Fibroblast of skin of left biceps (primary cell): Measurements from ENCODE around the gene LNPK.
"Not testable (repeated sequence)": the region's sequence is repeated elsewhere in the genome, so short reads cannot be mapped to it uniquely, and the experiment has no call there.

Experiments used
- DNase-seq, 2 experiments: peaks; one replicate each; pipeline ENCODE4 v3.0.0-alpha.2; 2013; ENCODE audit warnings: low read depth in 2 of 2

Gene LNPK

DNA sequence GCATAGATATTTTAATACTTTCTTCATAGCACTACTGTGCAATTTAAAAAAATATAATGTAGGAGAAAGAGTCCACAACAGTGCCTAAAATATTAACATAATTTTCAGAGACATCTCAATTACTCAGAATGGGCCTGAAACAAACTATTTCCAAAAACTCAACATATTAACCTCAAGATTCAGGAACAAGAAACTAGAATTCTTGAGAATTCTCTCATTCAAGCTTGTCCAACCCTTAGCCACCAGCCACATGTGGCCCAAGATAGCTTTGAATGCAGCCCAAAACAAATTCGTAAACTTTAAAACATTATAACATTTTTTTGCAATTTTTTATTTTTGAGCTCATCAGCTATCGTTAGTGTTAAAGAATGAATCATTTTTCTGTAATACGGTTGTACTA lies 35.2 kb downstream of the LNPK start:
- no peak for DNase-seq

DNA sequence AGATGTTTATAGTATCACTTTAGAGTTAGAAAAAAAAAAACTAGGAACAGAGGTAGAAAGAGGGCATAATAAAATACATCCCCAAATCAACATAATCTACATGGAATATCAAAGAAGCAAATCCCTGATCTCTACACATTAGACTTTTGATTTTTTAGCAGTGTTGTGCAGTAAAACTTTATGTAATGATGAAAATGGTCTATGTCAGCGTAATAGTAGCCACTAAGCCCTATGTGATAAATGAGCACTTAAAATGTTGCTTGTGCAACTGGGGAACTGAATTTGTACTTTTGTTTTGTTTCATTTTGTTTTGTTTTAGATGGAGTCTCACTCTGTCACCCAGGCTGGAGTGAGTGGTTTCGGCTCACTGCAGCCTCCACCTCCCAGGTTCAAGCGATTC lies 36.3 kb downstream of the LNPK start:
- no peak for DNase-seq

DNA sequence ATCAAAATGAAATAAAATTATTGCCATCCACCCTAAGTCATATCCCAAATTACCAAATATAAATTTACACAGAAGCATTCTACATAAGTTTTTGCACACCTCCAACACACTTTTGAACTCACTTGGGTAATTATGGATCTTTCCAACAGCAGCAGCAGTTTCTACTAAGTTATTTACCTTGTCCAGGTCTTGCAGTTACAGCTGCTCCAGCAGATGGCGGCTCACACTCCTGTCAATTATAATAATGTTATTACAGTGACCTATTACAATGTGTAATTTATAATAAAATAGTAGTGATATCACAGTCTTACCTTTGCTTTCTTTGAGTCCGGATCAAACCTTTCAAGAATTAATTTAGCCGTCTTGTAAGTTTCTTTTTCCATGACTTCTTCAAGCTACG lies 37.9 kb downstream of the LNPK start:
- no peak for DNase-seq

DNA sequence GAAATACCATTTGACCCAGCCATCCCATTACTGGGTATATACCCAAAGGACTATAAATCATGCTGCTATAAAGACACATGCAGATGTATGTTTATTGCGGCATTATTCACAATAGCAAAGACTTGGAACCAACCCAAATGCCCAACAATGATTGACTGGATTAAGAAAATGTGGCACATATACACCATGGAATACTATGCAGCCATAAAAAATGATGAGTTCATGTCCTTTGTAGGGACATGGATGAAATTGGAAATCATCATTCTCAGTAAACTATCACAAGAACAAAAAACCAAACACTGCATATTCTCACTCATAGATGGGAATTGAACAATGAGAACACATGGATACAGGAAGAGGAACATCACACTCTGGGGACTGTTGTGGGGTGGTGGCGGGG lies 38.9 kb downstream of the LNPK start:
- not testable (repeated sequence) for DNase-seq

DNA sequence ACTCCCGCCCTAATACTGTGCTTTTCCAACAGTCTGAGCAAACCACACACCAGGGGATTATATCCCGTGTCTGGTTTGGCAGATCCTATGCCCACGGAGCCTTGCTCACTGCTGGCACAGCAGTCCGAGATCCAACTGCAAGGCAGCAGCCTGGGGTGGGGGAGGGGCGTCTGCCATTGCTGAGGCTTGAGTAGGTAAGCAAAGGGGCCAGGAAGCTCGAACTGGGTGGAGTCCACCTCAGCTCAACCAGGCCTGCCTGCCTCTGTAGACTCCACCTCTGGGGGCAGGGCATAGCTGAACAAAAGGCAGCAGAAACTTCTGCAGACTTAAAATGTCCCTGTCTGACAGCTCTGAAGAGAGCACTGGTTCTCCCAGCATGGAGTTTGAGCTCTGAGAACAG lies 44.2 kb downstream of the LNPK start:
- no peak for DNase-seq

- no peak for DNase-seq
These were observed 46.9 kb downstream of the LNPK start for GRCh38 chr2:175955136-175955535.

- no peak for DNase-seq
These were observed 51.6 kb downstream of the LNPK start for GRCh38 chr2:175950512-175950911.

GRCh38 chr2:175948191-175948590 lies 53.9 kb downstream of the LNPK start:
- no peak for DNase-seq

DNA sequence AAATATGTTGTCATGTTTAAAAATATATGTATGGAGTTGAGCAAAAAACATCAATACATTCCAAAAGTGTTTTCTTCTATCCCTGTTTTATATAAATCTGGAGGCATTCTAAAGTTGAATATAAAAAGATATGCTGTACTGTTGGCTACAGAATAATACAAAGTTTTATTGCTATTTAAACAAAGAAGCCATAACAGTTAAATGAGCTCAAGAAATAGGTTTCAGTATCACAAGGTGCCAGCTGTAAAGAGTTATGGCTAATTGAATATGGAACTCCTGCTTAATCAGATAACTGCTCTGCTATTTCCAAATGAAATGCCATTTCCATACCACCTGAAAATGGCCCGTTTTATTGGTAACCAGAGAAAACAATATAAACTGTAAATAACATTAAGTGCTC lies 55.0 kb downstream of the LNPK start:
- no peak for DNase-seq

DNA sequence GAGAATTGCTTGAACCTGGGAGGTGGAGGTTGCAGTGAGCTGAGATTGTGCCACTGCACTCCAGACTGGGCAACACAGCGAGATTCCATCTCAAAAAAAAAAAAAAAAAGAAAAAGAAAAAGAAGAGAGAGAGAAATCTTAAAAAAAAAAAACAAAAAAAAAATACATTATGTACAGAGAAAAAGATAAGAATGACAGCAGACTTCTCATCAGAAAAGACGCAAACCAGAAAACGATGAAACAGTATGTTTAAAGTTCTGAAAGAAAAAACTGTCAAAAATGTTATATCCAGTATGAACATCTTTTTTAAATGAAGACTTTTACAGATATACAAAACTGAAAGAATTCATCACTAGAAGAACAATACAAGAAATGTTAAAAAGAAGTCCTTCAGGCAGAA lies 60.4 kb downstream of the LNPK start:
- no peak for DNase-seq

DNA sequence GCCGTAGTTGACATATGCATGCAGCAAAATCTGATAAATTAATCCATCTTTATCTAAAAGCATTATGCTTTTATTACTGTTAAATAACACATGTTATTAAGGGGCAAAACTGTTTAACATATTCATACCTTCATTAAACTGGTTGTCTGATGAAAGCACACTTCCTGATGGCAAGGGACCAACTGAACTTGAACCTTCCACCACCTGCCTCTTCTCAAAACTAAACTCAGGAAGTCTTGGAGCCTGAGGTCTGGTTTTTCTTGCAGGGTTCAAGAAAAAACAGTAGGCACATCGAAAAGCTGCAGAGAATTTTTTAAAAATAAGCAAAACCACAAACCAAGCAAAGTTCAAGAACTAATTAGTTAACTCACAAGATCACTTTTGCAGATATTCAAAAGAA lies 64.9 kb downstream of the LNPK start:
- DNase-seq = no peak

DNA sequence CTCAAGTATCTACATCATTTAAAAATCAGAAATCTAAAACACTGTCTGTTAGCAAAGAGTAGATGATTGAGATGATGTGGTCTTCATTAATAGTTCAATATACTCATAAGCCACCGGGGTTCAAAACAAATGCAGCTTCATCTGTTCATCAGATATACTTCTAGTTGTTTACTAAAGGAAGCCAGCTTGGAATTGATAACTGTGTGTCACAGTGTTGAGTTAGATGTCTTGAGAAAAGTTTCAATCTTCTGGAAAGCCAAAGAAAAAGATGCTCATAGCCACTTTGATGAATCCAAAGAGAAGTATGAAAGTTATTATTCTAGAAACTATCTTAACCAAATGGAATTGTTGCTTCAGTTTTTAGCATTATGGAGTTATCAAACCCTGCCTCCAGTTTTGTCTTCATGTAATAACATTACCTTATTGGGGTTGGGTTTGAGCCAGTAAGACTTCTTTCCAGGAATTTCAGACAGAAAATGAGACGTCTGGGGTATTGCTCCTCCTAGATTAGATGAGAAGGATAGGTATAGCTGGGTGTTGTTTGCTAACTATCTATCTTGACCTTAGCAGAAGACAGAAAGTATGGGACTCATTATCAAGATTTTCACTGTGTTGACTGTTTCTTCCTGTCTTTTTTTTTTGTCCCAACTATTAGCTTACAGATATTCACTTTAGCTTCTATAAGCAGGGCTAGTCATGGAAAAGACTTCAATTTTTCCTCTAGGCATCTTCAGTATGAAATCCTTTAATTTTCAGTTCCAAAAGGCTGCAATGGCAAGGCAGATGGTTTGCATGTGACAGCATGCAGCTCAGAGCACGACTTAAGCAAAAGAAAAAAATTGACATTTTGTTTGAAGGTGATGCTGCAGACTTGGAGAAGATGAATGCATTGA lies 66.5 kb downstream of the LNPK start:
- DNase-seq = no peak

DNA sequence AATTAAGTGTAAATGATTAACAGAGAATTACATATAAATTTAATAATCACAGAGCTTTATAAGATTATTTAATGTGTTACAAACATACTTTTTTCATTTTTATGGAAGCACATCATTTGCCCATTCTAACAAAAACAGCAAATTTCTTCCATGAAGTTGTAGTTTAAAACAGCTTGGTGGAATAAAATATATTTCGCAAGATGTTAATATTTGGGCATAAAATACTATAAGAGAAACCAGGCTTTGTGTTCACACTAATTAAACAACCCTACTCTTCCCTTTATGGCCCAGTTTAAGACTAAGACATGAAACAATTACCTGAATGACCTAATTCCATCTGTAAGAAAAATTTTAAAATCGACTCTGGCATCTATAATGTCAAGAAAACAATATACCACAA lies 69.4 kb downstream of the LNPK start:
- DNase-seq = no peak

DNA sequence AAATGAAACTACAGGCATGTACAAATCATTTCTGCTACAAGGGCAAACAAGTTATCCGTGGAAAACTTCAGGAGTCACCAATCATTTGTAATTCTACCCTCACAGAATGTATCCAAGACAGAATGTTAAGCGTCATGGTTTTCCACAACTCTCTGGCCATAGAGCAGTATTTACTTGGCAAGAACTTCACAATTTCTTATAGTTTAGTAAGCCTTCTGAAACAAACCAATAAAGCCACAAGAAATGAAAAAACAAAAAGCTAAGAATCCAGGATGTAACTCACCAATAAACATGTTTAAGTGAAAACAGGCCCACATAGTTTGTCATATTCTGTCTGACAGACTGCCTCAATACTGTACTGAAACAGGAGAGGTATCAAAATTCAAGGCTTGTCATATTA lies 70.3 kb downstream of the LNPK start:
- DNase-seq = peak; percentile 78 to 81

DNA sequence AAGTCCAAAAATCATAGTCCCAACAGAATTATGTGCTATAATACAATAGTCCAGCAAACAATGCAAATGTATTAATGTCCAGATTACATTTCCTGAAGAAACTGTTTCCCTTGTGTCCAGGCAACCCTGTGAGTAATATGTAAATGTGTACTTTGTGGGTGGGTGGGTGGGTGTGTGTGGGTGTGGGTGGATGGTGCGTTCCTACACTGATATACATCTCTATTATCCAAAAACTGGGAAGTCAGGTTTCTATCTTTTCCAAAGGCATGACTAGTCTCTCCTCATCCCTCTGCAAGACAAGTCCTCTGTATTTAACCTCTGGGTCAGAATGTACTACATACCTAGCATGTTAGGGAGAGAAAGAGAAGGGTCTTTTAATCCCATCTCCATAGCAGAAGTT lies 71.6 kb downstream of the LNPK start:
- DNase-seq = no peak

DNA sequence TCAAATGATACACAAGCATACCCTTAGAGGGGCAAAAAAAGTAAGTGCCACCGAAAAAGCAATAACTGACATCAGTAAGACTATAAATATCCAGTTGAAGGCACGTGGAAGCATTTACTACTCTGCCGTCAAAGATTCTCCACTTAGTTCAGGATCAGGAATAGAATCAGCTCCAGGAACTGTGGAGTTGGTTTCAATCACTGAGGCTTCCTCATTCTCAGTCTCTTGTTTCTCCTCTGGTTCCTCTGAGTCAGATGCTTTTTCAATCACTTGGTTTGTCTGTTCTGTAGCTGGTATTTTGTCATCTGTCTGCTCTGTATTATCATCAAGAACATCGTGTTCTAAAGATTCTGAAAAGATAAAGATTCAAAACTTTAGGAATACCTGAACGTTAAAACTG lies 72.2 kb downstream of the LNPK start:
- no peak for DNase-seq

GRCh38 chr2:175926272-175926671 lies 75.8 kb downstream of the LNPK start:
- peak in 1 of 2 experiments; percentile 7 for DNase-seq

- no peak for DNase-seq
These were observed 79.9 kb downstream of the LNPK start for GRCh38 chr2:175922160-175922559.

DNA sequence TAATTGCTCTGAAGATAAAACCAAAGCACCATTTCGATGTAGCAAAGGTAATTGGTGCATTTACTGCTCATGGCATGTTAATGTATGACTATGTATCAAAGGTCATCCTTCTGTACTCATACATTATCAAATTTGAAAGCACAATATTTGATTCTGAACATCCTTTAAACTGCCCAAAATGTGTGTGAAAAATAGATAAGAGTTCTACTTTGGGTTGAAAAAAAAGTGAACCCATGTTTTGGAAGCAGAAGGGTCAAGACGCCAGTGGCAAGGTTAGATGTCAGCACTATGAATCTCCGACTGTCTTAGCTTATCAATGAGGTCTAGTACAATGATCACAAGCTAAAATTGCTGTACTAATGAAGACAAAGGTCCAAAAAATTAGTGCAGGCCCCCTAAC lies 83.1 kb downstream of the LNPK start:
- no peak for DNase-seq

- no peak for DNase-seq
These were observed 87.2 kb downstream of the LNPK start for GRCh38 chr2:175914846-175915245.

GRCh38 chr2:175913849-175914743 lies 88.0 kb downstream of the LNPK start:
- DNase-seq = not testable (repeated sequence)

- not testable (repeated sequence) for DNase-seq
These were observed 88.8 kb downstream of the LNPK start for GRCh38 chr2:175913267-175913666.

GRCh38 chr2:175904035-175904434 lies 98.0 kb downstream of the LNPK start:
- DNase-seq = no peak
